ENCODE measurements around the gene DDX5.
"Not testable (repeated sequence)": the region's sequence is repeated elsewhere in the genome, so short reads cannot be mapped to it uniquely, and the experiment has no call there.

The DDX5 gene

GRCh38 chr17:64492481-64493109, 13.5 kb downstream of the DDX5 start:
- no peak for DNase-seq (ENCODE audit: low read depth in 2 of 2)

GRCh38 chr17:64491994-64492393, 14.1 kb downstream of the DDX5 start:
- no peak for DNase-seq (ENCODE audit: low read depth in 2 of 2)

GRCh38 chr17:64491034-64491860, 14.8 kb downstream of the DDX5 start:
- DNase-seq (ENCODE audit: low read depth in 2 of 2): peak; percentile 28 to 29

GRCh38 chr17:64488301-64488700, 17.8 kb downstream of the DDX5 start:
- no peak for DNase-seq (ENCODE audit: low read depth in 2 of 2)

- no peak for DNase-seq (ENCODE audit: low read depth in 2 of 2)
Observed at GRCh38 chr17:64484380-64484779, 21.7 kb downstream of the DDX5 start.

- DNase-seq (ENCODE audit: low read depth in 2 of 2): no peak
Observed at GRCh38 chr17:64480951-64481350, 25.1 kb downstream of the DDX5 start.

- no peak for DNase-seq (ENCODE audit: low read depth in 2 of 2)
Observed at GRCh38 chr17:64477849-64478248, 28.2 kb downstream of the DDX5 start.

GRCh38 chr17:64472564-64472963, 33.5 kb downstream of the DDX5 start:
- no peak for DNase-seq (ENCODE audit: low read depth in 2 of 2)

- DNase-seq (ENCODE audit: low read depth in 2 of 2): no peak
Observed at GRCh38 chr17:64471440-64471839, 34.6 kb downstream of the DDX5 start.

- no peak for DNase-seq (ENCODE audit: low read depth in 2 of 2)
Observed at GRCh38 chr17:64470625-64471024, 35.5 kb downstream of the DDX5 start.

GRCh38 chr17:64466834-64467233, 39.3 kb downstream of the DDX5 start:
- DNase-seq (ENCODE audit: low read depth in 2 of 2): not testable (repeated sequence)

GRCh38 chr17:64466019-64466735, 39.9 kb downstream of the DDX5 start:
- no peak for DNase-seq (ENCODE audit: low read depth in 2 of 2)

GRCh38 chr17:64461788-64462187, 44.3 kb downstream of the DDX5 start:
- DNase-seq (ENCODE audit: low read depth in 2 of 2): no peak

- no peak for DNase-seq (ENCODE audit: low read depth in 2 of 2)
Observed at GRCh38 chr17:64460955-64461354, 45.1 kb downstream of the DDX5 start.

- not testable (repeated sequence) for DNase-seq (ENCODE audit: low read depth in 2 of 2)
Observed at GRCh38 chr17:64459818-64460217, 46.3 kb downstream of the DDX5 start.

- no peak for DNase-seq (ENCODE audit: low read depth in 2 of 2)
Observed at GRCh38 chr17:64459284-64459747, 46.8 kb downstream of the DDX5 start.

GRCh38 chr17:64458756-64459155, 47.3 kb downstream of the DDX5 start:
- no peak for DNase-seq (ENCODE audit: low read depth in 2 of 2)

- DNase-seq (ENCODE audit: low read depth in 2 of 2): no peak
Observed at GRCh38 chr17:64457156-64457555, 48.9 kb downstream of the DDX5 start.

GRCh38 chr17:64455993-64456885, 49.9 kb downstream of the DDX5 start:
- no peak for DNase-seq (ENCODE audit: low read depth in 2 of 2)

GRCh38 chr17:64449545-64449944, 56.5 kb downstream of the DDX5 start:
- no peak for DNase-seq (ENCODE audit: low read depth in 2 of 2)

- DNase-seq (ENCODE audit: low read depth in 2 of 2): no peak
Observed at GRCh38 chr17:64448665-64449512, 57.2 kb downstream of the DDX5 start, which contains the start of gene MILR1. Gene MILR1, plus strand, starts transcription at chr17:64449115. Its CDS starts 54 bp downstream, at chr17:64449169.
